ENCODE results near the gene HTT.

- TF ChIP-seq, protein P1, sequence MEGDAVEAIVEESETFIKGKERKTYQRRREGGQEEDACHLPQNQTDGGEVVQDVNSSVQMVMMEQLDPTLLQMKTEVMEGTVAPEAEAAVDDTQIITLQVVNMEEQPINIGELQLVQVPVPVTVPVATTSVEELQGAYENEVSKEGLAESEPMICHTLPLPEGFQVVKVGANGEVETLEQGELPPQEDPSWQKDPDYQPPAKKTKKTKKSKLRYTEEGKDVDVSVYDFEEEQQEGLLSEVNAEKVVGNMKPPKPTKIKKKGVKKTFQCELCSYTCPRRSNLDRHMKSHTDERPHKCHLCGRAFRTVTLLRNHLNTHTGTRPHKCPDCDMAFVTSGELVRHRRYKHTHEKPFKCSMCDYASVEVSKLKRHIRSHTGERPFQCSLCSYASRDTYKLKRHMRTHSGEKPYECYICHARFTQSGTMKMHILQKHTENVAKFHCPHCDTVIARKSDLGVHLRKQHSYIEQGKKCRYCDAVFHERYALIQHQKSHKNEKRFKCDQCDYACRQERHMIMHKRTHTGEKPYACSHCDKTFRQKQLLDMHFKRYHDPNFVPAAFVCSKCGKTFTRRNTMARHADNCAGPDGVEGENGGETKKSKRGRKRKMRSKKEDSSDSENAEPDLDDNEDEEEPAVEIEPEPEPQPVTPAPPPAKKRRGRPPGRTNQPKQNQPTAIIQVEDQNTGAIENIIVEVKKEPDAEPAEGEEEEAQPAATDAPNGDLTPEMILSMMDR (IDR thresholded peaks at IDR 0.05 in 8 of 11, conservative IDR thresholded peaks at IDR 0.05 in 3 of 11), result no peak
- TF ChIP-seq POLR2A (IDR thresholded peaks at IDR 0.05), result no peak
These were observed 49.7 kb downstream of the HTT start for GRCh38 chr4:3124070-3124767.

All from spleen (tissue), 7 donors.